HG02623 (cell line): ENCODE data around the gene FOXA3.

Source experiments
- ATAC-seq: cut with Tn5 transposase; IDR thresholded peaks from one replicate; pipeline ENCODE4 v1.9.1; 2021; ENCODE audit warnings: moderate library complexity; ENCODE audit not compliant: unreplicated experiment

Gene FOXA3

GRCh38 chr19:45917421-45918091, 53.4 kb downstream of the FOXA3 start:
- ATAC-seq = no peak

GRCh38 chr19:45918721-45919120, 54.6 kb downstream of the FOXA3 start:
- ATAC-seq = no peak

GRCh38 chr19:45919678-45920077, 55.6 kb downstream of the FOXA3 start:
- ATAC-seq = no peak

GRCh38 chr19:45920458-45920857, 56.3 kb downstream of the FOXA3 start:
- ATAC-seq = no peak

DNA sequence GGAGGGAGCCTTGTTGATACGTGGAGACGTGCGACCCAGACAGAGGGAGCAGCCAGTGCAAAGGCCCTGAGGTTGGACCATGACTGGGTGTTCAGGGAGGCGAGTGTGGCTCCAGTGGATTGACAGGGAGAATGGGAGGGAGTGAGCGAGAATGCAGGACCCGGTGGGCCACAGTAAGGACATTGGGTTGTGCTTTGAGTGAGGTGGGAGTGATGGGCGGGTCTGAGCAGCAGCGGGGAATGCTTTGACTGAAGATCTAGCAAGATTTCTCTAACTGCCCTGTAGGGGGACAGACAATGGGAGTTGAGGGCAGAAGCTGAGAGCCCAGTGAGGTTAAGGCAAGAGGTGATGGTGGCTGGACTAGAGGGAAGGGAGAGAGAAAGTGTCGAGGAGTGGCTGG, 58.2 kb downstream of the FOXA3 start:
- no peak for ATAC-seq
